Measurements from ENCODE around the gene MAPK8IP1.

MAPK8IP1 gene

DNA sequence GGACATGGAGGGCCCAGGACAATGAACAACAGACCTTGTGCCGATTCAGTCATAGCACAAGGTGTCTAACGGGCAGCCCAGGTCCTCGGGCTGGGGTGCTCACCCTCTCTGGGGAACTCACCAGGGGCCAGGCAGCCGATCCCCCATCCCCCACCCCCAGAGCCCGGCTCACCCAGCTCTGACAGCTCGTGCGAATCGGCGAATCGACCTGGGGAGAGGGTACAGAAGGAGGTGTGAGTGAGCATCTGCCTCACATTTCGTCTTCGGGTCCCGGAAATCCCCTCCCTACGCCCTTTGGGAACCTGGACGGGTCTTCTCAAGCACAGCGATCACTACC, 31.8 kb downstream of the MAPK8IP1 start:
- ChIA-PET CTCF (interaction anchor here (0.8 to 1.0 kb wide), 3 partner anchors 9 to 48 kb away, joined by 3 read pairs; no protein-coding TSS in a partner anchor), POLR2A (interaction anchor here (2.3 kb wide), 1 partner anchor 19 kb away, joined by 6 read pairs; no protein-coding TSS in a partner anchor)
- DNase-seq = no peak
- Histone ChIP-seq H3K27ac (ENCODE audit: insufficient read depth in 1 of 2, low read depth in 1 of 2, low read length in 2 of 2, poor library complexity in 1 of 2, severe bottlenecking in 2 of 2) (peak overlapping the region; percentile 83 to 95), H3K4me1 (ENCODE audit: control extremely low read depth in 1 of 4, control insufficient read depth in 4 of 4, insufficient read depth in 4 of 4, low read length in 3 of 4) (peaks cover 4 to 44% (median 34%) of the 10 kb centered on the region in 4 experiments), H3K36me3 (ENCODE audit: control insufficient read depth in 4 of 4, insufficient read depth in 4 of 4, low read length in 3 of 4) (peaks cover 0 to 35% (median 24%) of the 10 kb centered on the region in 4 experiments), H3K9me3 (ENCODE audit: control extremely low read depth in 1 of 5, control insufficient read depth in 4 of 5, insufficient read depth in 2 of 5, low read depth in 1 of 5, low read length in 4 of 5) (no peaks in the 10 kb centered on the region), H3K4me3 (ENCODE audit: control insufficient read depth in 1 of 7, extremely low read depth in 1 of 7, insufficient read depth in 4 of 7, low read depth in 2 of 7, low read length in 6 of 7) (peak overlapping the region; percentile 86 to 98 (median 93)), H3K27me3 (replicated peaks in 2 of 5; ENCODE audit: control insufficient read depth in 4 of 5, insufficient read depth in 5 of 5, low read length in 4 of 5) (peaks cover 0 to 14% (median 3%) of the 10 kb centered on the region in 5 experiments)
- 12% methylated on average over 6 of the region's 16 CpGs for WGBS (ENCODE audit: insufficient coverage)

DNA sequence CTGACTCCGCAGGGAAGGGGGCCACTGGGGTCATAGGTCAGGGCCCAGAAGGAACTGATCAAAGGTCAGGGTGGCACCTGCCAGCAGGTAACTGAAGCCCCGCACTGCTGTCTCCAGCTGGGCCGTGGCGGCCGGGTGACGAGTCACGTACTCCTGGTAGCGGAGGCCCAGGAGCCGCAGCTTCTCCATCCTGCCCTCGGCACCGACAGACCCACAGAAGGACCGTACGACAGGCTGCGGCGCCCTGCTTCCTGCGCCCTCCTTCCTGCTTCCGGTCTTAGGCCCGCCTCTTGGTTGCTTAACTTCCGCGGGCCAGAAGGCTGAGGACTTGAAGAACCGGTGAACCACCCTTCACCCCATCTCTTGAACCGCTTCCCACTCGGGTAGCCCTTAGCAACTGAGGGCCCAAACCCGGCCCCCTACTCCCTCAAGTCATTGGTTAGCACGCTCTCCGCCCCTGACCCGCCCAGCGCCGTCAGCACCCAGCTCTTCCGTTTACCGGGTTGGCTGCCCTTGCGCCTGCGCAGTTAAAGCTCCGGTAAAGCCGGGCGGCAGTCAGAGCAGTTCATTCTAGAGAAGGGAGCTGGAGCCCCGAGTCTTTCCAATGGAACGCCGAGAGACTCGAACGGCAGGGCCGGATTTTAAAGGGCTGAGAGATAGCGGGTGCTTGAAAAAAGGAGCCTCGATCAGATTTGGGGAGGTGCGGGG, 32.3 kb downstream of the MAPK8IP1 start, which contains the start of gene PEX16:
PEX16 (minus strand) TSS at position 255 of the 708 bp plus-strand sequence; CDS start at position 189, 66 bp downstream.
- H3K4me3 ChIP-seq (ENCODE audit: control insufficient read depth in 1 of 7, extremely low read depth in 1 of 7, insufficient read depth in 4 of 7, low read depth in 2 of 7, low read length in 6 of 7) = peak within 1 kb of the TSS; percentile 86 to 98 (median 93)
- peaks cover 4 to 50% (median 39%) of the 10 kb centered on the region in 4 experiments for H3K4me1 ChIP-seq (ENCODE audit: control extremely low read depth in 1 of 4, control insufficient read depth in 4 of 4, insufficient read depth in 4 of 4, low read length in 3 of 4)

DNA sequence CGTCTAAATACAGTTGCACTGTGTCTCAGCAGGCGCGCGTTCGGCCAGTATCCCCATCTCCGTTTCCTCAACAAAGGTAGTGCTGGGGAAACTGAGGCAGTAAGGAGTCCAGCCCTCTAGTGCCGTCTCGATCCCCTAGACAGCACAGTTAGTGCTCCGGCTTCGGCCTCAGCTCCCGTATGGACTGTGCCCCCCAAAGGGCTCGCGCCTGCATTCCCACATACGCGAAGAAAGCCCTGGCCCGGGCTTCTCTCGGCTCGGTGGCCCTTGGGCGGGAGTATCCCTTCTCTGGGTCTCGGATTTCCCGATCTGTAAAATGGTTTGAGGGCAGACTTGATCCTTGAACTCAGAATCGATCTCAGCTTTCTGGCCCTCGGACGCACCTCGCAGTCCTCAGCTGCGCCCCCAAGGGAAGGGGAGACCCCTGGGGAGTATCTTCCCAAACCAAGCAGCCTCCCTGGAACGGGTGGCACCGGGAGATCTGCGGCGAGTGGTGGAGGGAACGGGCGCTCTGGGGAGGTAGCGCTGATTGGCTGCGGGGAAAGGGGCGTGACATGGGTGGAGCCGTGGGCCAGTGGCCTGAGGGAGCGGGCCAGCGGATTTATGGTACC, 33.0 kb downstream of the MAPK8IP1 start:
- H3K36me3 ChIP-seq (ENCODE audit: control insufficient read depth in 4 of 4, insufficient read depth in 4 of 4, low read length in 3 of 4) = peaks cover 0 to 29% (median 15%) of the 10 kb centered on the region in 4 experiments
- no peaks in the 10 kb centered on the region for H3K9me3 ChIP-seq (ENCODE audit: control extremely low read depth in 1 of 5, control insufficient read depth in 4 of 5, insufficient read depth in 2 of 5, low read depth in 1 of 5, low read length in 4 of 5)
- peak overlapping the region; percentile 50 to 98 (median 93) for H3K4me3 ChIP-seq (ENCODE audit: control insufficient read depth in 1 of 7, extremely low read depth in 1 of 7, insufficient read depth in 4 of 7, low read depth in 2 of 7, low read length in 6 of 7)
- peak; percentile 40 to 43 (median 41) for DNase-seq
- POLR2A ChIA-PET = interaction anchor here (2.3 kb wide), 1 partner anchor 20 kb away, joined by 6 read pairs; no protein-coding TSS in a partner anchor
- H3K4me1 ChIP-seq (ENCODE audit: control extremely low read depth in 1 of 4, control insufficient read depth in 4 of 4, insufficient read depth in 4 of 4, low read length in 3 of 4) = peaks cover 4 to 56% (median 46%) of the 10 kb centered on the region in 4 experiments
- H3K27ac ChIP-seq (ENCODE audit: insufficient read depth in 1 of 2, low read depth in 1 of 2, low read length in 2 of 2, poor library complexity in 1 of 2, severe bottlenecking in 2 of 2) = peak overlapping the region in 1 of 2 experiments; percentile 95
- 0% methylated on average over 25 of the region's 38 CpGs for WGBS (ENCODE audit: insufficient coverage)
- CTCF ChIA-PET = interaction anchor here (0.8 to 1.3 kb wide), 3 partner anchors 8 to 47 kb away, joined by 3 to 5 read pairs (median 3); no protein-coding TSS in a partner anchor
- H3K27me3 ChIP-seq (replicated peaks in 2 of 5; ENCODE audit: control insufficient read depth in 4 of 5, insufficient read depth in 5 of 5, low read length in 4 of 5) = peaks cover 0 to 26% (median 6%) of the 10 kb centered on the region in 5 experiments

More for the DNA sequence above, 32.3 kb downstream of the MAPK8IP1 start, which contains the start of gene PEX16:
- under 1% methylated on average over 43 of the region's 45 CpGs for WGBS (ENCODE audit: insufficient coverage)
- ChIA-PET POLR2A (interaction anchor here (2.3 kb wide), 1 partner anchor 19 kb away, joined by 6 read pairs; no protein-coding TSS in a partner anchor), CTCF (interaction anchor here (0.8 to 1.3 kb wide), 4 partner anchors 9 to 48 kb away, joined by 3 to 5 read pairs (median 3); no protein-coding TSS in a partner anchor)
- DNase-seq = peak; percentile 99 to 100 (median 99)
- H3K27ac ChIP-seq (ENCODE audit: insufficient read depth in 1 of 2, low read depth in 1 of 2, low read length in 2 of 2, poor library complexity in 1 of 2, severe bottlenecking in 2 of 2) = peak within 1 kb of the TSS; percentile 83 to 95
- H3K36me3 ChIP-seq (ENCODE audit: control insufficient read depth in 4 of 4, insufficient read depth in 4 of 4, low read length in 3 of 4) = peaks cover 0 to 35% (median 21%) of the 10 kb centered on the region in 4 experiments
- no peaks in the 10 kb centered on the region for H3K9me3 ChIP-seq (ENCODE audit: control extremely low read depth in 1 of 5, control insufficient read depth in 4 of 5, insufficient read depth in 2 of 5, low read depth in 1 of 5, low read length in 4 of 5)
- peaks cover 0 to 19% (median 3%) of the 10 kb centered on the region in 5 experiments for H3K27me3 ChIP-seq (replicated peaks in 2 of 5; ENCODE audit: control insufficient read depth in 4 of 5, insufficient read depth in 5 of 5, low read length in 4 of 5)

DNA sequence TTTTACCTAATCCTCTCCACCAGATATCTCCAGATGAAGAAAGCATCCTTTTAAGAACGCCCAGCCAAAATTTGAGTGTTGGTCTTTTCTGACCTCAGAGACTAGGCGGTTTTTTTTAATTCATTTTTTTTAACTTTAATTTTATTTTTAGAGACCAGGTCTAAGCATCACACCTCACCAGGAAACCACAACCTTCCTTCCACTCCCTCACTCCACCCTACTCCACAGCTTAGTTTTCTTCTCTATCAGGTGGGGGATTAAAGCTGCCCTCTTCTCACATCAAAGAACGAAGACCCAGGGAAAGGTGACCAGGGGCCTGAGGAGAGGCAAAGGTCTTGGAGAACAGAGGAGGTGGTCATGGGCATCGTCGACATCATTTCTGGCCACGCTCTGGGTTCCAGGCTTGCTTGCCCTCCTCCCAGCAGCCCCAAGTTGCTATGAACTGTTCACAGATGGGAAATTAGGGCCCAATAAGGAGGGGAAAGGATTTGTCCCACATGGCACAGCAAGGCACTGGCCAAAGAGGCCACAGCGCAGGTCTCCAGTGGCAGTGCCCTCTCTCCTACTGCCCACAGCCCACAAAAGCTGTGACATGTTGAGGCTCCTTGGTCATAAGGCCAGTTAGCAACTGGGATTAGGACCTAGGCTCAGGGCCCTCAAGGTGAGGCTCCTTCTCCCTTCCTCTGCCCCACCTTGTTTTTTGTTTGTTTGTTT, 33.7 kb downstream of the MAPK8IP1 start:
- H3K4me3 ChIP-seq (ENCODE audit: control insufficient read depth in 1 of 7, extremely low read depth in 1 of 7, insufficient read depth in 4 of 7, low read depth in 2 of 7, low read length in 6 of 7) = peak overlapping the region; percentile 50 to 98 (median 93)
- H3K4me1 ChIP-seq (ENCODE audit: control extremely low read depth in 1 of 4, control insufficient read depth in 4 of 4, insufficient read depth in 4 of 4, low read length in 3 of 4) = peaks cover 4 to 57% (median 47%) of the 10 kb centered on the region in 4 experiments
- peak in 1 of 3 donors; percentile 40 for DNase-seq
- H3K9me3 ChIP-seq (ENCODE audit: control extremely low read depth in 1 of 5, control insufficient read depth in 4 of 5, insufficient read depth in 2 of 5, low read depth in 1 of 5, low read length in 4 of 5) = no peaks in the 10 kb centered on the region
- CTCF ChIA-PET = interaction anchor here (1.3 kb wide), 1 partner anchor 46 kb away, joined by 5 read pairs; no protein-coding TSS in a partner anchor
- H3K27me3 ChIP-seq (replicated peaks in 2 of 5; ENCODE audit: control insufficient read depth in 4 of 5, insufficient read depth in 5 of 5, low read length in 4 of 5) = peaks cover 0 to 30% (median 6%) of the 10 kb centered on the region in 5 experiments
- H3K36me3 ChIP-seq (ENCODE audit: control insufficient read depth in 4 of 4, insufficient read depth in 4 of 4, low read length in 3 of 4) = peaks cover 0 to 23% (median 11%) of the 10 kb centered on the region in 4 experiments
- POLR2A ChIA-PET = interaction anchor here (2.3 kb wide), 1 partner anchor 20 kb away, joined by 6 read pairs; no protein-coding TSS in a partner anchor
- 44% methylated on average over 4 of the region's 7 CpGs for WGBS (ENCODE audit: insufficient coverage)
- no peak overlapping the region for H3K27ac ChIP-seq (ENCODE audit: insufficient read depth in 1 of 2, low read depth in 1 of 2, low read length in 2 of 2, poor library complexity in 1 of 2, severe bottlenecking in 2 of 2)

DNA sequence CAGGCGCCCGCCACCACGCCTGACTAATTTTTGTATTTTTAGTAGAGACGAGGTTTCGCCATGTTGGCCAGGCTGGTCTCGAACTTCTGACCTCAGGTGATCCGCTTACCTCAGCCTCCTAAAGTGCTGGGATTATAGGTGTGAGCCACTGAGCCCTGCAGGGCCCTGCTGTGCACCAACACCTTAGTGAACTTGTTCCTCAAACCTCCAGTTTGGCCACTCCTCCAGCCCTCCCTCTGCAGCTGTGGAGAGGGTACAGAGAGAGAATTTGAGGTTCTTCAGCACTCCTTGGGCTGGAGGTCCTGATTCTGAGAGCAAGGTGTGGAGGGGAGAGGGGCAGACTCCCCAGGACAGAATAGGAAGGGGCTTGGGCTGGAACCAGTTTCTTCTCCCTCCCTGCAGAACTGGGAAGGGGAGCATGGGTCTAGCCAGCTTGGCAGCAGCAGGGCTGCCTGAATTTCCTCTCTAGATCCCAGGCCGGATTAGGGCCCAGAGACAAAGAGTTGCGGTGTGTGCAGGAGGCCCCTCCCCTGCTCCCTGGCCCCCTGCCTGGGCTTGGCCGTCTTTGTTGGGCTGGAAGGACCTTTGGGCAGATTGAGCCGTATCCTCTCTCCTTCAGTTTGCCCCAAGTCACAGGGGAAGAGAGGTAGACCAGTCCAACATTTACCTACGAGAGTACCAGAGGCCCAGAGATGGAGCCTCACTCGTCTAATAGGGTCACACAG, 34.5 kb downstream of the MAPK8IP1 start:
- no peak overlapping the region for H3K4me3 ChIP-seq (ENCODE audit: control insufficient read depth in 1 of 7, extremely low read depth in 1 of 7, insufficient read depth in 4 of 7, low read depth in 2 of 7, low read length in 6 of 7)
- ChIA-PET POLR2A (no interaction called here), CTCF (interaction anchor here (0.6 to 1.0 kb wide), 2 partner anchors 48 to 641 kb away, joined by 3 read pairs; no protein-coding TSS in a partner anchor)
- peaks cover 0 to 15% (median 5%) of the 10 kb centered on the region in 4 experiments for H3K36me3 ChIP-seq (ENCODE audit: control insufficient read depth in 4 of 4, insufficient read depth in 4 of 4, low read length in 3 of 4)
- peaks cover 4 to 57% (median 47%) of the 10 kb centered on the region in 4 experiments for H3K4me1 ChIP-seq (ENCODE audit: control extremely low read depth in 1 of 4, control insufficient read depth in 4 of 4, insufficient read depth in 4 of 4, low read length in 3 of 4)
- H3K27me3 ChIP-seq (replicated peaks in 2 of 5; ENCODE audit: control insufficient read depth in 4 of 5, insufficient read depth in 5 of 5, low read length in 4 of 5) = peaks cover 0 to 38% (median 9%) of the 10 kb centered on the region in 5 experiments
- H3K27ac ChIP-seq (ENCODE audit: insufficient read depth in 1 of 2, low read depth in 1 of 2, low read length in 2 of 2, poor library complexity in 1 of 2, severe bottlenecking in 2 of 2) = no peak overlapping the region
- H3K9me3 ChIP-seq (ENCODE audit: control extremely low read depth in 1 of 5, control insufficient read depth in 4 of 5, insufficient read depth in 2 of 5, low read depth in 1 of 5, low read length in 4 of 5) = no peaks in the 10 kb centered on the region
- peak in 2 of 3 donors; percentile 31 to 41 for DNase-seq
- 70% methylated on average over 12 of the region's 13 CpGs for WGBS (ENCODE audit: insufficient coverage)
